Left lung (tissue), 10 donors: Measurements from ENCODE around the gene DTNBP1. TPM values are rescaled to one million over a fixed set of nuclear protein-coding genes. Genes with fewer than 3 reads are reported as not detected.

ENCODE experiments used
- ATAC-seq: fragments of 200-7000 bp; cut with Tn5 transposase; one replicate; pipeline ENCODE4 v1.9.1; 2020; ENCODE audit warnings: moderate library complexity
- DNase-seq, 4 donors: peaks; one replicate each; pipeline ENCODE4 v3.0.0-alpha.2; 2013 to 2020
- H3K27ac ChIP-seq, 2 donors: fragments of 200-600 bp; sonication (generic) in 1 of 2; one replicate each; pipeline versions ENCODE4 v1.5.0 to v1.8.0; 2020 to 2021
- H3K27me3 ChIP-seq, 2 donors: fragments of 200-600 bp; sonication (generic) in 1 of 2; one replicate each; pipeline versions ENCODE4 v1.5.0 to v1.8.0; 2020 to 2021
- H3K36me3 ChIP-seq, 2 donors: fragments of 200-600 bp; sonication (generic) in 1 of 2; one replicate each; pipeline versions ENCODE4 v1.5.0 to v1.8.0; 2020 to 2021
- H3K4me1 ChIP-seq, 2 donors: fragments of 200-600 bp; one replicate each; pipeline ENCODE4 v1.8.0; 2021
- H3K4me3 ChIP-seq, 2 donors: fragments of 200-600 bp; sonication (generic) in 1 of 2; one replicate each; pipeline versions ENCODE4 v1.5.0 to v1.8.0; 2020 to 2021; ENCODE audit warnings: mild to moderate bottlenecking in 1 of 2
- H3K9me3 ChIP-seq, 2 donors: fragments of 200-600 bp; sonication (generic) in 1 of 2; one replicate each; pipeline versions ENCODE4 v1.5.0 to v1.8.0; 2020 to 2021
- CTCF ChIP-seq, 2 donors: fragments of 200-600 bp; sonication (generic) in 1 of 2; IDR thresholded peaks; one replicate each; pipeline versions ENCODE4 v1.5.0 to v1.8.0; 2021; ENCODE audit warnings: antibody characterized with exemption in 2 of 2
- intact Hi-C, 2 donors: fragments of 100-400 bp; cut with DNase I; formaldehyde crosslinking; loops; one replicate each; pipeline versions ENCODE4 v1.11.2 to v1.14.2; 2022
- polyA plus RNA-seq, 6 donors: library from polyadenylated mRNA; unstranded; fragments of 120-200 nt; gene quantifications; one replicate each; pipeline ENCODE4 v1.2.1, GENCODE V29; 2013; ENCODE audit not compliant: insufficient read length in 6 of 6
- total RNA-seq, 2 donors: library from RNA; stranded (reverse); fragmentation: NEBNext Ultra II Directional; extraction: Animal tissue kit (Norgen Biotek cat#: 25700); gene quantifications; one replicate each; pipeline ENCODE4 v1.2.1, GENCODE V29; 2021
- donor health status: DM: no; HTN: yes; CAD: no.
- donor health status: DM: no; HTN: no; CAD: no.

Gene DTNBP1
- total and polyA plus RNA-seq, 8 donors: 15.3 to 18.5 (median 16.2) TPM

GRCh38 chr6:15520626-15521203 is 142.1 kb downstream of the DTNBP1 start:
- peaks cover 0 to 87% of the 10 kb centered on the region in 2 donors for H3K36me3 ChIP-seq
- intact Hi-C loops: no loop called here
- no peaks in the 10 kb centered on the region for H3K9me3 ChIP-seq
- ATAC-seq (no peak), DNase-seq (no peak)
- TF ChIP-seq CTCF (IDR thresholded peaks at IDR 0.05): no peak
- no peaks in the 10 kb centered on the region for H3K27me3 ChIP-seq
- H3K4me3 ChIP-seq: no peak overlapping the region
- H3K4me1 ChIP-seq: peaks cover 0 to 16% of the 10 kb centered on the region in 2 donors
- no peak overlapping the region for H3K27ac ChIP-seq

GRCh38 chr6:15519681-15520080 is 143.1 kb downstream of the DTNBP1 start:
- Histone ChIP-seq H3K4me3 (no peak overlapping the region), H3K4me1 (peaks cover 0 to 16% of the 10 kb centered on the region in 2 donors), H3K27me3 (no peaks in the 10 kb centered on the region), H3K9me3 (no peaks in the 10 kb centered on the region), H3K36me3 (peaks cover 0 to 90% of the 10 kb centered on the region in 2 donors), H3K27ac (no peak overlapping the region)
- ATAC-seq (no peak), DNase-seq (no peak)
- TF ChIP-seq CTCF (IDR thresholded peaks at IDR 0.05): no peak
- intact Hi-C loops: no loop called here

- no peak for DNase-seq
Measured at GRCh38 chr6:15518878-15519277, 143.9 kb downstream of the DTNBP1 start.

GRCh38 chr6:15518057-15518456 is 144.8 kb downstream of the DTNBP1 start:
- Histone ChIP-seq H3K4me1 (peaks cover 0 to 16% of the 10 kb centered on the region in 2 donors), H3K27ac (no peak overlapping the region), H3K9me3 (no peaks in the 10 kb centered on the region), H3K4me3 (no peak overlapping the region), H3K36me3 (peaks cover 0 to 92% of the 10 kb centered on the region in 2 donors), H3K27me3 (no peaks in the 10 kb centered on the region)
- intact Hi-C loops: no loop called here
- no peak for TF ChIP-seq CTCF (IDR thresholded peaks at IDR 0.05)
- DNase-seq (no peak), ATAC-seq (no peak)

More at GRCh38 chr6:15518878-15519277, 143.9 kb downstream of the DTNBP1 start:
- H3K4me1 ChIP-seq: peaks cover 0 to 16% of the 10 kb centered on the region in 2 donors
- ATAC-seq: no peak
- peaks cover 0 to 92% of the 10 kb centered on the region in 2 donors for H3K36me3 ChIP-seq
- no peak for TF ChIP-seq CTCF (IDR thresholded peaks at IDR 0.05)
- H3K9me3 ChIP-seq: no peaks in the 10 kb centered on the region
- intact Hi-C loops: no loop called here
- H3K27me3 ChIP-seq: no peaks in the 10 kb centered on the region
- H3K4me3 ChIP-seq: no peak overlapping the region
- no peak overlapping the region for H3K27ac ChIP-seq

- no peak for DNase-seq
- intact Hi-C loops: no loop called here
- TF ChIP-seq CTCF (IDR thresholded peaks at IDR 0.05): no peak
- ATAC-seq: no peak
- H3K36me3 ChIP-seq: peaks cover 0 to 91% of the 10 kb centered on the region in 2 donors
- H3K27me3 ChIP-seq: no peaks in the 10 kb centered on the region
- H3K4me1 ChIP-seq: peaks cover 0 to 14% of the 10 kb centered on the region in 2 donors
- H3K4me3 ChIP-seq: no peak overlapping the region
- H3K27ac ChIP-seq: no peak overlapping the region
- H3K9me3 ChIP-seq: no peaks in the 10 kb centered on the region
Measured at GRCh38 chr6:15517600-15517999, 145.2 kb downstream of the DTNBP1 start.
